IgD-negative memory B cell (primary cell): ENCODE measurements around the gene USP15. TPM values are rescaled to one million over a fixed set of nuclear protein-coding genes. Genes with fewer than 3 reads are reported as not detected.

Source experiments
- polyA plus RNA-seq: library from polyadenylated mRNA; unstranded; fragments of 300-500 nt; fragmentation: Illumina TruSeq; gene quantifications from one replicate; pipeline ENCODE4 v1.2.3, GENCODE V29; 2021

Gene USP15
- polyA plus RNA-seq, 1 donor from 2014 or later = 70.6 TPM

Other genes with a start within 250 kb of the USP15 start
- gene MON2, start 206.4 kb downstream of the USP15 start, polyA plus RNA-seq = 13.8 TPM